KMS-11 (cell line): ENCODE measurements around the gene FHOD1.

ENCODE experiments used
- H2AFZ ChIP-seq: fragments of 200-600 bp; sonication (generic); 2 replicates; pipeline ENCODE4 v1.6.1; 2016; ENCODE audit warnings: antibody characterized with exemption, mixed run types, low read depth
- H3K27ac ChIP-seq: fragments of 200-600 bp; sonication (generic); 2 replicates; pipeline ENCODE4 v1.6.1; 2016; ENCODE audit warnings: mild to moderate bottlenecking, mixed run types
- H3K27me3 ChIP-seq: fragments of 200-600 bp; sonication (generic); 2 replicates; pipeline ENCODE4 v1.6.1; 2017; ENCODE audit warnings: mild to moderate bottlenecking, low read depth, mixed run types, moderate library complexity; ENCODE audit not compliant: insufficient read depth
- H3K36me3 ChIP-seq: fragments of 200-600 bp; sonication (generic); 2 replicates; pipeline ENCODE4 v1.6.1; 2017; ENCODE audit warnings: mild to moderate bottlenecking, mixed run types; ENCODE audit not compliant: insufficient read depth
- H3K4me1 ChIP-seq: fragments of 200-600 bp; sonication (generic); 2 replicates; pipeline ENCODE4 v1.6.1; 2016; ENCODE audit warnings: mild to moderate bottlenecking, low read depth, mixed run types; ENCODE audit not compliant: poor library complexity, severe bottlenecking
- H3K4me2 ChIP-seq: fragments of 200-600 bp; sonication (generic); 2 replicates; pipeline ENCODE4 v1.7.0; 2016; ENCODE audit warnings: mild to moderate bottlenecking, mixed run types
- H3K4me3 ChIP-seq: fragments of 200-600 bp; sonication (generic); IDR thresholded peaks from 2 replicates; pipeline ENCODE4 v1.6.1; 2017; ENCODE audit warnings: low read depth, low read length, mixed read lengths; ENCODE audit not compliant: insufficient read depth
- H3K79me2 ChIP-seq: fragments of 200-600 bp; sonication (generic); 2 replicates; pipeline ENCODE4 v1.6.1; 2016; ENCODE audit warnings: low read depth, mixed run types; ENCODE audit not compliant: insufficient read depth
- H3K9ac ChIP-seq: fragments of 200-600 bp; sonication (generic); 2 replicates; pipeline ENCODE4 v1.6.1; 2016; ENCODE audit warnings: mild to moderate bottlenecking, mixed run types
- H4K20me1 ChIP-seq: fragments of 200-600 bp; sonication (generic); 2 replicates; pipeline ENCODE4 v1.6.1; 2016; ENCODE audit warnings: mild to moderate bottlenecking, mixed run types; ENCODE audit not compliant: insufficient read depth
- TF ChIP-seq, protein P1 (sequence below): fragments of 200-600 bp; sonication (generic); conservative IDR thresholded peaks from 2 replicates; pipeline ENCODE4 v1.6.1; 2017; ENCODE audit warnings: low read depth, mild to moderate bottlenecking, antibody characterized with exemption, low read length, moderate library complexity, mixed read lengths

Gene FHOD1

DNA sequence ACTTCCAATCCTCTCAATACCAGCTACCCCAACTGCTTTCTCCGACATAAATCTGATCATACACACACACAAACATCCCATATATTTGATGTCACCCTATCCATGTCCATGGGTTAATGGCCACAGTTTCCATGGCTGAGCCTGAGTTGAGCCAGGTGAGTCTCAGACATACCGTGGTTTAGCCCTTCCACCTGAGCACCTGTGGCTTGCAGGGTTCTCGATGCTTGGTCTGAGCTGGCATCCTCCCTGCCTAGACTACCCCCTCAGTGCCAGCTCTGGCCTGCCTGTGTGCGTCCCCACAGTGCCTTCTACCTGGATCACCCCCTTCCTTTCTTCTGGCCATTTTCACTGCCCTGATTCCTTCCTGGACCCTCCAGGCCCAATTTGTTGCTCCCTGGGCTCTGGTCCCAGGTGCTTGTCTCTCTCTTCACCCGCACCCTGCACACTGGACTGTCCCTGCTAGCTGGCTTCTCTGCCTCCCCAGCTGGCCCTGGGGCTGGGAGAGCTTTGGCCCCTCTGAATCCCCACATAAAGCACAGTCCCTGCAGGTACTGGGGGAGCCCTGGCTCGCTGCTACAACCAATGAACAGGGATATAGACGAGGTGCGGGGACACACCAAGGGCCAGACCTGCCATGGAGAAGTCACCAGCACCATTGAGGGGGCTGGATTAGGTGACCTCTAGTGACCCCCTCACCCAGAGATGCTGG, 41.0 kb downstream of the FHOD1 start:
- H3K36me3 ChIP-seq, result no peaks in the 10 kb centered on the region
- TF ChIP-seq, protein P1, sequence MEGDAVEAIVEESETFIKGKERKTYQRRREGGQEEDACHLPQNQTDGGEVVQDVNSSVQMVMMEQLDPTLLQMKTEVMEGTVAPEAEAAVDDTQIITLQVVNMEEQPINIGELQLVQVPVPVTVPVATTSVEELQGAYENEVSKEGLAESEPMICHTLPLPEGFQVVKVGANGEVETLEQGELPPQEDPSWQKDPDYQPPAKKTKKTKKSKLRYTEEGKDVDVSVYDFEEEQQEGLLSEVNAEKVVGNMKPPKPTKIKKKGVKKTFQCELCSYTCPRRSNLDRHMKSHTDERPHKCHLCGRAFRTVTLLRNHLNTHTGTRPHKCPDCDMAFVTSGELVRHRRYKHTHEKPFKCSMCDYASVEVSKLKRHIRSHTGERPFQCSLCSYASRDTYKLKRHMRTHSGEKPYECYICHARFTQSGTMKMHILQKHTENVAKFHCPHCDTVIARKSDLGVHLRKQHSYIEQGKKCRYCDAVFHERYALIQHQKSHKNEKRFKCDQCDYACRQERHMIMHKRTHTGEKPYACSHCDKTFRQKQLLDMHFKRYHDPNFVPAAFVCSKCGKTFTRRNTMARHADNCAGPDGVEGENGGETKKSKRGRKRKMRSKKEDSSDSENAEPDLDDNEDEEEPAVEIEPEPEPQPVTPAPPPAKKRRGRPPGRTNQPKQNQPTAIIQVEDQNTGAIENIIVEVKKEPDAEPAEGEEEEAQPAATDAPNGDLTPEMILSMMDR, result no peak
- no peak overlapping the region for H3K4me3 ChIP-seq
- no peak overlapping the region for H3K4me2 ChIP-seq
- H3K4me1 ChIP-seq, result no peaks in the 10 kb centered on the region
- H3K27ac ChIP-seq, result no peak overlapping the region
- no peaks in the 10 kb centered on the region for H3K79me2 ChIP-seq
- H4K20me1 ChIP-seq, result no peaks in the 10 kb centered on the region
- H3K9ac ChIP-seq, result no peak overlapping the region
- no peak overlapping the region for H2AFZ ChIP-seq
- H3K27me3 ChIP-seq, result no peaks in the 10 kb centered on the region

GRCh38 chr16:67204076-67204475, 43.2 kb downstream of the FHOD1 start:
- TF ChIP-seq, protein P1, result no peak
- H2AFZ ChIP-seq, result no peak overlapping the region
- no peaks in the 10 kb centered on the region for H3K4me1 ChIP-seq
- H3K9ac ChIP-seq, result no peak overlapping the region
- H3K4me2 ChIP-seq, result no peak overlapping the region
- H4K20me1 ChIP-seq, result no peaks in the 10 kb centered on the region
- no peaks in the 10 kb centered on the region for H3K27me3 ChIP-seq
- H3K79me2 ChIP-seq, result no peaks in the 10 kb centered on the region
- no peak overlapping the region for H3K4me3 ChIP-seq
- no peak overlapping the region for H3K27ac ChIP-seq
- no peaks in the 10 kb centered on the region for H3K36me3 ChIP-seq

DNA sequence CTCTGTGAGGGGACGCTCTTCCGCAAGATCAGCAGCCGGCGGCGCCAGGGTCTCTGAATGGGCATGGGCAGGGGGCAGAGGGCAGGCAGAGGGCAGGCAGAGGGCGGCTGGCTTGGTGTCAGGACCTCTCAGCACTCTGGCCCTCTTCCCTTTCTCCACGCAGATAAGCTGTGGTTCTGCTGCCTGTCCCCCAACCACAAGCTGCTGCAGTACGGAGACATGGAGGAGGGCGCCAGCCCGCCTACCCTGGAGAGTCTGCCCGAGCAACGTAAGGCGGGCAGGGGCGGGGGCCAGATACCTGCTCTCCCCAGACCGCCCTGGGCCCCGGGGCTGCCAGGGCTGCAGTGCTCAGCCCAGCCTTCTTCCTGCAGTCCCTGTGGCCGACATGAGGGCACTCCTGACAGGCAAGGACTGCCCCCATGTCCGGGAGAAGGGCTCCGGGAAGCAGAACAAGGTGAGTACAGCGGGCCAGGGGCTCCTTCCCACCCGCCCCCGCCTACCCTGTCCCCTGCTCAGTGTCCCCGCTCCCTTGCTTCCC, 44.3 kb downstream of the FHOD1 start:
- H3K27ac ChIP-seq, result no peak overlapping the region
- no peaks in the 10 kb centered on the region for H3K79me2 ChIP-seq
- H2AFZ ChIP-seq, result no peak overlapping the region
- TF ChIP-seq, protein P1, result no peak
- no peaks in the 10 kb centered on the region for H3K4me1 ChIP-seq
- no peaks in the 10 kb centered on the region for H3K27me3 ChIP-seq
- H3K4me2 ChIP-seq, result no peak overlapping the region
- H3K36me3 ChIP-seq, result no peaks in the 10 kb centered on the region
- no peak overlapping the region for H3K4me3 ChIP-seq
- no peak overlapping the region for H3K9ac ChIP-seq
- H4K20me1 ChIP-seq, result no peaks in the 10 kb centered on the region

DNA sequence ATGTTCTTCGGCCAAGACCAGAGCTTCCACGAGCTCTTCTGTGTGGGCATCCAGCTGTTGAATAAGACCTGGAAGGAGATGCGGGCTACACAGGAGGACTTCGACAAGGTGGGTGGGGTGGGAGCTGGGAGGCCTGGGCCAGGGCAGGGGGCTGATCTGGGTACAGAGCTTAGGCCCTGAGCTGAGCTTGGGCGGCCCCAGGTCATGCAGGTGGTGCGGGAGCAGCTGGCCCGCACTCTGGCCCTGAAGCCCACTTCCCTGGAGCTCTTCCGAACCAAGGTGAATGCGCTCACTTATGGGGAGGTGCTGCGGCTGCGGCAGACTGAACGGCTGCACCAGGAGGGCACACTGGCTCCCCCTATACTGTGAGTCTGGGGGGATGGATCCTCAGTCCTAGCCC, 44.9 kb downstream of the FHOD1 start:
- no peaks in the 10 kb centered on the region for H3K79me2 ChIP-seq
- no peaks in the 10 kb centered on the region for H3K36me3 ChIP-seq
- no peaks in the 10 kb centered on the region for H3K4me1 ChIP-seq
- H2AFZ ChIP-seq, result no peak overlapping the region
- H3K27ac ChIP-seq, result no peak overlapping the region
- no peak overlapping the region for H3K4me3 ChIP-seq
- TF ChIP-seq, protein P1, result no peak
- no peaks in the 10 kb centered on the region for H4K20me1 ChIP-seq
- no peaks in the 10 kb centered on the region for H3K27me3 ChIP-seq
- H3K9ac ChIP-seq, result no peak overlapping the region
- no peak overlapping the region for H3K4me2 ChIP-seq
